H1 (cell line): ENCODE results near the gene FHIT. TPM values are rescaled to one million over a fixed set of nuclear protein-coding genes. Genes with fewer than 3 reads are reported as not detected.

Experiments used
- CTCF ChIA-PET: fragments of 300-600 bp; sonication (Branson Sonifier 250); formaldehyde crosslinking; loops from one replicate; lab custom pipeline; 2021; ENCODE audit not compliant: partially characterized antibody; lab: Charles Lee
- POLR2A ChIA-PET: fragments of 300-600 bp; sonication (Branson Sonifier 250); formaldehyde crosslinking; loops from one replicate; lab custom pipeline; 2021; ENCODE audit warnings: inconsistent platforms; ENCODE audit not compliant: partially characterized antibody; lab: Charles Lee
- DNase-seq, 2 experiments: peaks; one replicate each; pipeline versions ENCODE4 v3.0.0 to v3.0.0-alpha.2; 2010 to 2022; ENCODE audit warnings: low spot score in 2 of 2, low read depth in 1 of 2, mixed read lengths in 1 of 2
- FAIRE-seq: peaks from 2 replicates; lab custom pipeline; 2011; peaks lifted over from hg19 to GRCh38; lab: Jason Lieb, UNC
- H2AFZ ChIP-seq: 2 replicates; pipeline ENCODE4 v1.8.1; 2012; ENCODE audit warnings: low read length, inconsistent platforms
- H2AK5ac ChIP-seq: 2 replicates; pipeline ENCODE4 v1.6.1; 2013; ENCODE audit warnings: low read depth, low read length
- H2BK120ac ChIP-seq: replicated peaks from 2 replicates; pipeline ENCODE3; 2013; ENCODE audit warnings: low read depth, low read length, inconsistent platforms
- H2BK12ac ChIP-seq: 2 replicates; pipeline ENCODE4 v1.6.1; 2013; ENCODE audit warnings: low read depth, low read length
- H2BK15ac ChIP-seq: 2 replicates; pipeline ENCODE4 v1.6.1; 2013; ENCODE audit warnings: low read length
- H2BK20ac ChIP-seq: 2 replicates; pipeline ENCODE4 v1.6.1; 2013; ENCODE audit warnings: low read length
- H2BK5ac ChIP-seq: 2 replicates; pipeline ENCODE4 v1.6.1; 2013; ENCODE audit warnings: low read depth, low read length
- H3K14ac ChIP-seq: 2 replicates; pipeline ENCODE4 v1.6.1; 2013; ENCODE audit warnings: inconsistent platforms; ENCODE audit not compliant: insufficient read length
- H3K18ac ChIP-seq: 2 replicates; pipeline ENCODE4 v1.6.1; 2013; ENCODE audit warnings: low read length; ENCODE audit errors: extremely low read depth
- H3K23ac ChIP-seq: 2 replicates; pipeline ENCODE4 v1.6.1; 2013; ENCODE audit warnings: inconsistent platforms; ENCODE audit not compliant: insufficient read length
- H3K23me2 ChIP-seq: 2 replicates; pipeline ENCODE4 v1.6.1; 2013; ENCODE audit warnings: low read depth, low read length
- H3K27ac ChIP-seq: 2 replicates; pipeline ENCODE4 v1.6.1; 2011; ENCODE audit warnings: low read depth, low read length, inconsistent platforms
- H3K27me3 ChIP-seq, 4 experiments: replicated peaks in 1 of 4; 1 replicate in 1 of 4; 2 replicates in 3 of 4; pipeline versions ENCODE4 v1.6.1 to v1.8.1; 2011 to 2013; ENCODE audit warnings: low read length in 3 of 4, mild to moderate bottlenecking in 3 of 4, inconsistent platforms in 2 of 4, mixed read lengths in 2 of 4, moderate library complexity in 1 of 4; ENCODE audit not compliant: control insufficient read depth in 3 of 4, insufficient read depth in 3 of 4; ENCODE audit errors: extremely low read depth in 1 of 4
- H3K36me3 ChIP-seq, 4 experiments: 2 replicates each; pipeline versions ENCODE4 v1.6.1 to v1.8.1; 2011 to 2013; ENCODE audit warnings: mild to moderate bottlenecking in 4 of 4, low read length in 3 of 4, moderate library complexity in 2 of 4, control low read depth in 1 of 4, inconsistent platforms in 1 of 4; ENCODE audit not compliant: insufficient read depth in 4 of 4, control insufficient read depth in 2 of 4
- H3K4ac ChIP-seq: replicated peaks from 2 replicates; pipeline ENCODE3; 2013; ENCODE audit warnings: low read length, low read depth, mixed read lengths, inconsistent platforms; ENCODE audit not compliant: insufficient read length
- H3K4me1 ChIP-seq, 4 experiments: replicated peaks in 1 of 4; 1 replicate in 1 of 4; 2 replicates in 3 of 4; pipeline versions ENCODE4 v1.6.1 to v1.8.1; 2011 to 2013; ENCODE audit warnings: low read length in 3 of 4, inconsistent platforms in 2 of 4, mixed read lengths in 1 of 4; ENCODE audit not compliant: insufficient read depth in 4 of 4, control insufficient read depth in 3 of 4
- H3K4me2 ChIP-seq, 2 experiments: 2 replicates each; pipeline versions ENCODE4 v1.6.1 to v1.8.1; 2011 to 2013; ENCODE audit warnings: low read depth in 2 of 2, low read length in 2 of 2, control low read depth in 1 of 2, inconsistent platforms in 1 of 2, mild to moderate bottlenecking in 1 of 2; ENCODE audit not compliant: insufficient read depth in 1 of 2
- H3K4me3 ChIP-seq, 4 experiments: fragments of 200-600, 300-600 bp in 1 of 4; sonication (generic), shearing (Covaris generic), sonication (Bioruptor Twin) in 1 of 4; 2 replicates each; pipeline versions ENCODE4 v1.5.1 to v1.8.1; 2011 to 2016; ENCODE audit warnings: low read length in 4 of 4, low read depth in 3 of 4, control low read depth in 2 of 4, inconsistent platforms in 2 of 4, mild to moderate bottlenecking in 2 of 4, mixed read lengths in 1 of 4, moderate library complexity in 1 of 4; ENCODE audit not compliant: insufficient read depth in 2 of 4; ENCODE audit errors: extremely low read depth in 1 of 4
- H3K56ac ChIP-seq: replicated peaks from 2 replicates; pipeline ENCODE3; 2013; ENCODE audit warnings: low read depth, mild to moderate bottlenecking, mixed read lengths, low read length, inconsistent platforms; ENCODE audit not compliant: insufficient read length
- H3K79me1 ChIP-seq: 2 replicates; pipeline ENCODE4 v1.6.1; 2013; ENCODE audit warnings: low read depth, low read length, control low read depth
- H3K79me2 ChIP-seq, 2 experiments: 2 replicates each; pipeline versions ENCODE4 v1.6.1 to v1.8.1; 2012 to 2013; ENCODE audit warnings: low read length in 2 of 2, mild to moderate bottlenecking in 2 of 2, inconsistent platforms in 1 of 2; ENCODE audit not compliant: insufficient read depth in 2 of 2, control insufficient read depth in 1 of 2
- H3K9ac ChIP-seq, 4 experiments: replicated peaks in 1 of 4; 1 replicate in 1 of 4; 2 replicates in 3 of 4; pipeline versions ENCODE4 v1.6.1 to v1.8.1; 2011 to 2013; ENCODE audit warnings: low read depth in 3 of 4, low read length in 3 of 4, control low read depth in 2 of 4, mild to moderate bottlenecking in 2 of 4, moderate library complexity in 2 of 4, inconsistent platforms in 1 of 4; ENCODE audit errors: extremely low read depth in 1 of 4
- H3K9me3 ChIP-seq, 2 experiments: 2 replicates each; pipeline versions ENCODE4 v1.6.1 to v1.8.1; 2012 to 2013; ENCODE audit warnings: mild to moderate bottlenecking in 2 of 2, moderate library complexity in 2 of 2, control low read depth in 1 of 2, inconsistent platforms in 1 of 2, low read depth in 1 of 2, low read length in 1 of 2, mixed read lengths in 1 of 2; ENCODE audit not compliant: insufficient read depth in 2 of 2
- H4K20me1 ChIP-seq, 2 experiments: replicated peaks in 1 of 2; 2 replicates each; pipeline versions ENCODE3 to v1.8.1; 2011 to 2013; ENCODE audit warnings: inconsistent platforms in 2 of 2, low read length in 2 of 2, mild to moderate bottlenecking in 1 of 2; ENCODE audit not compliant: insufficient read depth in 2 of 2, control insufficient read depth in 1 of 2
- H4K5ac ChIP-seq: 2 replicates; pipeline ENCODE4 v1.6.1; 2013; ENCODE audit warnings: low read length, low read depth, mixed read lengths, inconsistent platforms; ENCODE audit not compliant: insufficient read length
- H4K8ac ChIP-seq: 2 replicates; pipeline ENCODE4 v1.8.0; 2013; ENCODE audit warnings: mild to moderate bottlenecking, moderate library complexity, low read length, inconsistent platforms; ENCODE audit not compliant: insufficient read depth; ENCODE audit errors: extremely low read depth
- H4K91ac ChIP-seq: replicated peaks from 2 replicates; pipeline ENCODE3; 2013; ENCODE audit warnings: low read length, mixed read lengths, inconsistent platforms; ENCODE audit not compliant: insufficient read length
- EGR1 ChIP-seq: IDR thresholded peaks from 2 replicates; pipeline ENCODE4 v1.6.1; 2011; ENCODE audit warnings: low read depth, low read length, borderline replicate concordance
- GTF2F1 ChIP-seq: IDR thresholded peaks from 2 replicates; pipeline ENCODE4 v1.6.1; 2012; ENCODE audit warnings: low read depth, low read length, improper control_type of control experiment, borderline replicate concordance
- MAFK ChIP-seq: IDR thresholded peaks from 2 replicates; pipeline ENCODE4 v1.6.1; 2012; ENCODE audit warnings: low read depth, mild to moderate bottlenecking, improper control_type of control experiment, low read length
- RAD21 ChIP-seq, 2 experiments: IDR thresholded peaks in 1 of 2; conservative IDR thresholded peaks in 1 of 2; 2 replicates each; pipeline ENCODE4 v1.6.1; 2011; ENCODE audit warnings: low read depth in 2 of 2, low read length in 2 of 2, improper control_type of control experiment in 1 of 2, inconsistent platforms in 1 of 2, mild to moderate bottlenecking in 1 of 2, moderate library complexity in 1 of 2
- RXRA ChIP-seq: IDR thresholded peaks from 2 replicates; pipeline ENCODE4 v1.6.1; 2011; ENCODE audit warnings: low read depth, mild to moderate bottlenecking, low read length, moderate library complexity; ENCODE audit not compliant: insufficient read depth
- SP4 ChIP-seq: IDR thresholded peaks from 2 replicates; pipeline ENCODE4 v1.6.1; 2012; ENCODE audit warnings: low read length, inconsistent platforms
- ZNF274 ChIP-seq: IDR thresholded peaks from 2 replicates; pipeline ENCODE4 v1.7.0; 2012; ENCODE audit warnings: low read length, borderline replicate concordance; ENCODE audit errors: extremely low read depth
- WGBS, 2 experiments: shearing (Covaris generic) in 1 of 2; methylation state at CpG; one replicate each; pipeline versions ENCODE4 v1.1.6 to v1.1.7; 2013 to 2015; ENCODE audit warnings: low lambda C conversion rate in 2 of 2, mixed read lengths in 2 of 2, inconsistent platforms in 1 of 2, low coverage in 1 of 2, missing lambda C conversion rate in 1 of 2; ENCODE audit not compliant: insufficient replicate concordance in 2 of 2, insufficient coverage in 1 of 2, insufficient read length in 1 of 2; ENCODE audit errors: extremely low coverage in 1 of 2, missing lambda C conversion rate in 1 of 2; 5-methylcytosine and 5-hydroxymethylcytosine counted together
- polyA plus RNA-seq, 7 experiments: library from polyadenylated mRNA; depleted of rRNA in 3 of 7; stranded (reverse) in 5 of 7; unstranded in 2 of 7; fragments of >200 nt in 5 of 7; fragments of 200-250 nt in 2 of 7; gene quantifications; 1 replicate in 5 of 7; 2 replicates in 1 of 7; 4 replicates in 1 of 7; pipeline versions ENCODE4 v1.2.1 to v1.2.3, GENCODE V29; 2011 to 2013; ENCODE audit warnings: missing spikeins in 2 of 7, mixed read lengths in 2 of 7
- total RNA-seq: library from RNA; stranded (reverse); fragmentation: NEBNext Ultra II Directional; extraction: Animal tissue kit (Norgen Biotek cat#: 25700); gene quantifications from 2 replicates; pipeline ENCODE4 v1.2.1, GENCODE V29; 2021
- TF ChIP-seq, protein P1 (sequence below): IDR thresholded peaks from 2 replicates; pipeline ENCODE4 v1.6.1; 2012; ENCODE audit warnings: inconsistent platforms

Gene FHIT
- total and polyA plus RNA-seq, 2 of the 8 experiments (the other 6 are each of a cell fraction or from before 2014, with no cell fraction given) = 1.2 to 3.2 TPM

DNA sequence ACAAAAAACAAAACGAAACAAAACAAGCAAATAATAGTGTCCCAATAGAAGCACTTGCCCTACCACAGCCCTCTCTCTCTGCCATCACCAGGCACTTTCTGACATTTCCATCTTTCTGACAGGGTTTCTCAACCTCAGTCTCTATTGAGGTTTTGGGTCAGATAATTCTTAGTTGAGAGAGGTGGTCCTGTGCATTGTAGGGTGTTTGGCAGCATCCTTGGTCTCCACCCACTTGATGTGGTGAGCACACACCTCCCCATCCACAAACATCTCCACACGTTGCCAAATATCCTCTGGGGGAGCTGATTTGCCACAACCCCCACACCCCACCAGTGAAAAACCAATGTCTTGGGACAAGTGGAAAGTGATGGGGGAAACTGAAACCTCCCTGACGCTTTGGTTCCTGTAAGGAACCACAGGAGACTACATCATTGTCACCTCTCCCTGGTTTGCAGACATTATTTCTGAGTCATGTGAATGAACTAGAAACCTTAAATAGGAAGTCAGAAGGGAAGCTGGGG is 1467.7 kb downstream of the FHIT start:
- WGBS, 2 experiments = 85% methylated on average over 3 of the region's 3 CpGs; no CpG with 5 or more reads in 1 of the 2 experiments
- H3K9ac ChIP-seq = no peak overlapping the region
- H3K14ac ChIP-seq = no peak overlapping the region
- peaks cover 0 to 4% (median 1%) of the 10 kb centered on the region in 4 experiments; a peak in 1 of 7 replicates for H3K4me1 ChIP-seq
- DNase-seq = no peak
- no peaks in the 10 kb centered on the region for H4K20me1 ChIP-seq
- H3K79me1 ChIP-seq = no peaks in the 10 kb centered on the region
- no peak for FAIRE-seq
- H2BK20ac ChIP-seq = no peak overlapping the region
- H2BK15ac ChIP-seq = no peak overlapping the region
- no peaks in the 10 kb centered on the region for H3K27me3 ChIP-seq
- H3K36me3 ChIP-seq = no peaks in the 10 kb centered on the region
- no peak overlapping the region for H3K4ac ChIP-seq
- no peak overlapping the region for H3K4me3 ChIP-seq
- H2AFZ ChIP-seq = no peak overlapping the region
- no peak overlapping the region for H4K8ac ChIP-seq
- H3K4me2 ChIP-seq = no peak overlapping the region
- no peak overlapping the region for H2AK5ac ChIP-seq
- no peak overlapping the region for H3K27ac ChIP-seq
- H3K23ac ChIP-seq = no peak overlapping the region
- no peak overlapping the region for H4K91ac ChIP-seq
- no peak overlapping the region for H2BK120ac ChIP-seq
- H2BK5ac ChIP-seq = no peak overlapping the region
- peaks cover 0 to 3% of the 10 kb centered on the region in 2 experiments; a peak in 1 of 4 replicates for H3K9me3 ChIP-seq
- CTCF ChIA-PET = interaction anchor here (1.1 kb wide), 1 partner anchor 74 kb away, joined by 3 read pairs; no protein-coding TSS in a partner anchor
- no peaks in the 10 kb centered on the region for H3K23me2 ChIP-seq
- no peak overlapping the region for H2BK12ac ChIP-seq
- POLR2A ChIA-PET = no interaction called here
- H4K5ac ChIP-seq = no peak overlapping the region
- H3K56ac ChIP-seq = no peak overlapping the region
- H3K18ac ChIP-seq = no peak overlapping the region
- H3K79me2 ChIP-seq = no peaks in the 10 kb centered on the region
- no peak for TF ChIP-seq EGR1
- no peak for TF ChIP-seq RXRA
- TF ChIP-seq RAD21 (IDR thresholded peaks at IDR 0.05 in 1 of 2, conservative IDR thresholded peaks at IDR 0.05 in 1 of 2; ENCODE audit: low read depth in 2 of 2, low read length in 2 of 2) = no peak
- TF ChIP-seq ZNF274 = no peak
- TF ChIP-seq, protein P1, sequence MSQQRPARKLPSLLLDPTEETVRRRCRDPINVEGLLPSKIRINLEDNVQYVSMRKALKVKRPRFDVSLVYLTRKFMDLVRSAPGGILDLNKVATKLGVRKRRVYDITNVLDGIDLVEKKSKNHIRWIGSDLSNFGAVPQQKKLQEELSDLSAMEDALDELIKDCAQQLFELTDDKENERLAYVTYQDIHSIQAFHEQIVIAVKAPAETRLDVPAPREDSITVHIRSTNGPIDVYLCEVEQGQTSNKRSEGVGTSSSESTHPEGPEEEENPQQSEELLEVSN = no peak
- TF ChIP-seq MAFK = no peak
- no peak for TF ChIP-seq SP4
- no peak for TF ChIP-seq GTF2F1
